GM18873 (cell line): ENCODE results near the gene CASK.
"Not testable (repeated sequence)": the region's sequence is repeated elsewhere in the genome, so short reads cannot be mapped to it uniquely, and the experiment has no call there.

Experiments
- ATAC-seq: cut with Tn5 transposase; IDR thresholded peaks from one replicate; pipeline ENCODE4 v1.9.1; 2021; ENCODE audit warnings: mild to moderate bottlenecking, moderate library complexity, moderate number of reproducible peaks; ENCODE audit not compliant: unreplicated experiment, low FRiP score

Gene CASK

GRCh38 chrX:41529221-41529620, 394.1 kb downstream of the CASK start:
- ATAC-seq: no peak

- no peak for ATAC-seq
Measured at GRCh38 chrX:41528784-41529183, 394.6 kb downstream of the CASK start.

GRCh38 chrX:41526925-41527324, 396.4 kb downstream of the CASK start:
- no peak for ATAC-seq

DNA sequence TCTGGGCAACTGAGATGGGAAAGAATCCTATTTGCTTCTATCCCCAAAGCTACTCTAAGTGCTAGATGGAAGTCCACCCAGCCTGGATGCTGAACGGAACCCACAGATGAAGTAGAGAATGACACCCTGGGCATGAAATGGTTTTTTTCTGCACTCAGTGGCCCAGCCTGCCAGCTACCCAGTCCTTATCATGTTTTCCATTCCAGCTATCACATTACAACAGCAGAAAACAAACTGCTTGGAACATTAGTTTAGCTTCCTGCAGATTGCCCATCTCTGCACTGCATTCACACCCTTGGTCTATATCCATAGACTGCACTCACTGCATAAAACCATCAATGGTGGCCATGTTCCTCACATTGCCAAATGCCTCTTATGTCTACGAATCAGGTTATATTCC, 397.1 kb downstream of the CASK start:
- ATAC-seq: no peak

- no peak for ATAC-seq
Measured at GRCh38 chrX:41522671-41523070, 400.7 kb downstream of the CASK start.

GRCh38 chrX:41522081-41522480, 401.3 kb downstream of the CASK start:
- ATAC-seq: no peak

- ATAC-seq: no peak
Measured at GRCh38 chrX:41519468-41519867, 403.9 kb downstream of the CASK start.

DNA sequence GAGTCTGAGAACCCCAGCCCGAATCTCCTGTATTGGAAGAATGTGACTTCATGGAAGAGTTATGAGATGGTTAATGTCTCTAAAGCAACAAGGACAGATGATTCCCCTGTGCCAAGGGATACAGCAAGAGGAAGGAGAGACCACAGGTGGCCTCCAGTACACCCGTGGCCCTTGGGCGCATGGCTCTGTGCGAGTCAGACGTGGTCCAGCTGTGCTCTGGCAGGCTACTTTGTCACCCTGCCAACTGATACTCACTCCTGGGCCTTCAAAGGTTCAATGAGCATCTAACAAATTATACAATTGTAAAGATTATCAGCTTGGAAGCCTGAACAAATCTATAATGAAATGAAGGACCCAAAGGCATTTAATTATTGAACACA, 404.5 kb downstream of the CASK start:
- ATAC-seq: no peak

DNA sequence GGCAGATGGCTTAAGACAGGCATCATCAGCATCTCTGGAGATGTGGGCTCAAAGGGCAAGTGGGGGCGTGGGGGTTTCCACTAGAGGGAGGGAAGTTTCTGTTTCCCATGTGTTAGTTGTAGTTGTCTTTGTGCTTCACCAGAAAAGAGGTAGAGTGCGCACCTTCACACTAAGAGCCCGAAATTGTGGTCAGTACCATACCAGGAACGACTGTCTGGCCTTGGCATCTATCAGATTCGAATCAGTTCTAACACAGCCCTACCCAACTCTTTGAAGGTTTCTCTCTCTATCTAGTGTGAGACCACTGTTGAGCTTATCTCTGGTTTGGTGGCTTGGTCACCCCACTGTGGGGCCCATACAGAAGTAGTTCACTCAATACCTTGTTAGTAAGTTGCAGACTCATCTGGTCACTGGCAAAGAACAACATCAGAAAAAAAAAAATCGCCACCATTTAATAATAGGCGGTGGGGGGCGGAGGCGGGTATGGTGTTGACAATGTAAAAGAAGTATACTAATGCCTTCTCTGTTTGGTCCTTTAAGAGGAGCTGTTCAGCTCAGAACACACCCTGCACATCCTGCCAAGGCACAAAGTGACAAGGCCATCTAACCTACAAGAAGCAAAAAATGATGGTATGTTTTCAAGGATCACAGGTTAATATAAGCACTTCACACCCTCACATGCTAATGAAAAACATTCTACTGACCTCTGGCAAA, 405.1 kb downstream of the CASK start:
- no peak for ATAC-seq

GRCh38 chrX:41516999-41517765, 406.2 kb downstream of the CASK start:
- ATAC-seq: no peak

DNA sequence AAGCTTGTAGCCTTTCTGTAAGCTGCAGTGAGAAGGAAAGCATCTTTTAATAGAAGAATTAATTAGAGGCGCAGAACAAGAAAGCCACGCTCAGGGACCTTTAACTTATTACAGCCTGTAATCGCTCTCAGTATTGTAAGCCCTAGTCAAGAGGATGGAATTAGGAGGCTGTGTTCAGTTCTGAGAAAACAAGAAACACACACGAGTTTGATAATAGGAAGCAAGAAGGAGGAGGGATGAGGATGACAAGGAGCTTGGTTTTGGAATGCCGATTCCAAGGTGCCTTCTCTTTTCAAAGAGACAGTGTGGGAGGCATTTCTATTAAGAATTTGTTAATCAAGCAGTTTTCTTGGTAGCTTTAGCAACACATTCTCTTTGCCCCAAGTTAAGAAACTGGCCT, 406.9 kb downstream of the CASK start:
- ATAC-seq: no peak

- ATAC-seq: no peak
Measured at GRCh38 chrX:41515376-41515775, 408.0 kb downstream of the CASK start.

DNA sequence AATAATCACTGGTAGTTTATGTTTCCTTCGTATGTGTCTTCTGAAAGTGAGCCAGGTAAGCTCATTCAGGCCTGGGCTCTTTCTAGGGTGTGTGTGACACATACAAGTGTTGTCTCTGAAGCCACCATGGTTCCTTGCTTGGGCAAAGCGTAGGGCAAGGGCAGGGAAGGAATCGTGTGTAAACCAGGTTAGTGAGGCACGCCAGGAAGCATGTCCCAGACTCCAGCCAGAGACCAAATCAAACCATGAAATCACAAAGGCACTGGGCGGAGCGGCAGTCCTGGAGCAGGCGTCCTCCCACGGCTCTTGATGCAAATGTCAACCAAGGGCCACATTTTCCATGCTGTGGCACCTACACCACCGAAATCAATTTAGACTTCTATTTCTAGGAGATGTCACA, 409.2 kb downstream of the CASK start:
- ATAC-seq: no peak

GRCh38 chrX:41512853-41513252, 410.5 kb downstream of the CASK start:
- ATAC-seq: not testable (repeated sequence)

DNA sequence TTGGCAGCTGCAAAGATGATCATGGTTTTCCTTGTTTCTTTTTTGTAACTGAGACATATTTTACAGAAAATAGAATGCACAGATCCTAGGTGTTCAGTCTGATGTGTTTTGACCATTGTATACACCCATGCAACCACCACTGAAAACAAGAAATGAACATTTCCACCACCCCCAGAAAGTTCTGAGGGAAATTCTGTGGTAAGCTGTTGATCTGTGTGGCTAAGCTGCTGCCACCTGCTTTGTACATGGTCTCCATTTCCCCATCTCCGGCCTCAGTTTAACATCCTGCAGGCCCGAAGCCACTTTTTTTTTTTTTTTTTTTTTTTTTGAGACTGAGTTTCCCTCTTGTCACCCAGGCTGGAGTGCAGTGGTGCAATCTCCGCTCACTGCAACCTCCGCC, 411.0 kb downstream of the CASK start:
- peak; percentile 93 for ATAC-seq

GRCh38 chrX:41507919-41508318, 415.4 kb downstream of the CASK start:
- ATAC-seq: no peak

DNA sequence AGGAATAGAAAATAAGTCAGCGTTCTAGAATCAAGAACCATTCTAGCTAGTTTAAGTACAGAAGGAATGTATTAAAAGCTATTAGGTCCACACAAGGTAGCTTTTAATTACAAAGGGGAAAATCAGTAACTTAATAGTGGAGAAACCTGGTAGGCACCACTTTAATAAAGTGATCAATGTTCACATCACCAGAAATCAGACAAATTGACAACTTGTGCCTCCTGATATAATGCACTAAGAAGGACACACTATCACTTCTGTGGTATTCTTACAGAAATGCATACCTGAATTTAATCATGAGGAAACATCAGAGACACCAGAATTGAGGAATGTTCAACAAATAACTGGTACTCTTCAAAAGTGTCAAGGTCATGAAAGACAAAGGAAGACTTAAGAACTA, 421.4 kb downstream of the CASK start:
- ATAC-seq: no peak

DNA sequence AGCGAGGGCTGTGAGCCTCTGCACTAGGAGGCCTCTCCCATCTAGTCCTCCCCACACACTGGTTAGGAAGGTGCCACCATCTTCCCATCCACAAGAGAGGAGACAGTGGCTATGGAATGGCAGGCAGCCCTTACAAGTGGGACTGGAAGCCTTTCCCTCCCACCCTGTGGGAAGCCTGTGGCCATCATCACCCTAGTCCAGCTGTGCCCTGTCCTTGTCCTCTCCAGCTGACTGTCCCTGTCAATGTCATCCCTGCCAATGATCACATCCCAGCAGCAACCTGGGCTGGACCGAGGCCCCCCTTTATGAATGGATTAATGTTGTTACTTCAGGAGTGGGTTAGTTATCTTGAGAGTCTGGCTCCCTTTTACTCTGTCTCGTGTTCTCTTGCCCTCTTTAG, 423.4 kb downstream of the CASK start:
- no peak for ATAC-seq

DNA sequence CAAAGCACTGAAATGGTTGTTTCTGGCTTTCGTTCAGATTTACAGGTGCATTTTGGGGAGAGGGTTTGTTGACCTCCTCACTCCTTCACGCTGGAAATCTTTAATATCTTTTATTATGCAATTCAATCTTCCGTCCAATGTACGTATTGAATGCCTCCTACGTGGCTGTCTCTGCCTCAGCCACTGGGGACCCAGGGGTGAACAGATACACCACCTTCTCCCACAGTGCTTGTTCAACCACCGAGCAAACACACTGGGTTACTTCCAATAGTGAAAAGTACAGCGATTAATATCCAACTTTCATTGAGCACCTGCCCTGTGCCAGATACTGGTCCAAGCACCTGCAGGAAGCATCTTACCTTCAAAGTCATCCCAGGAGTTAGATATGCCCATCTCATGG, 424.2 kb downstream of the CASK start:
- ATAC-seq: no peak

GRCh38 chrX:41491267-41492004, 431.9 kb downstream of the CASK start:
- no peak for ATAC-seq

DNA sequence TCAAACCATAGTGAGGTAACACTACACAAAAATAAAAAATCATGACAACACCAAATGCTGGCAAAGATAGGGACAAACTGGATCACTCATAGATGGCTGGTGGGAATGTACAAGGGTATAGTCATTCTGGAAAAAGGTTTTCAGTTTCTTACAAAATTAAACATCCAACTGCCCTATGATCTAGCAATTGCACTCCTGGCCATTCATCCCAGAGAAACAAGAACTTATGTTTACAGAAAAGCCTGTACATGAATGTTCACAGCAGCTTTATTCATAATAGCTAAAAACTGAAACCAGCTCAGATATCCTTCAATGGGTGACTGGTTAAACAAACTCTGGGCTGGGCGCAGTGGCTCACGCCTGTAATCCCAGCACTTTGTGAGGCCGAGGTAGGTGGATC, 432.9 kb downstream of the CASK start:
- ATAC-seq: no peak
